HEK293T (cell line): ENCODE data around the gene LIMD2.
"Not testable (repeated sequence)": the region's sequence is repeated elsewhere in the genome, so short reads cannot be mapped to it uniquely, and the experiment has no call there.

ENCODE experiments used
- CTCF ChIA-PET: fragments of 350-600 bp; formaldehyde crosslinking; extraction: SDS; loops from one replicate; lab custom pipeline; 2021; ENCODE audit warnings: antibody characterized with exemption, inconsistent platforms; lab: Yijun Ruan, JAX
- POLR2A ChIA-PET: fragments of 350-600 bp; formaldehyde crosslinking; extraction: SDS; loops from one replicate; lab custom pipeline; 2020; ENCODE audit warnings: antibody characterized with exemption, inconsistent platforms; lab: Yijun Ruan, JAX
- DNase-seq: peaks from one replicate; pipeline ENCODE4 v3.0.0; 2012; ENCODE audit warnings: mixed read lengths; ENCODE audit errors: extremely low spot score
- ARNT ChIP-seq: fragments of 450-650 bp; IDR thresholded peaks from 2 replicates; pipeline ENCODE4 v1.6.1; 2017; ENCODE audit warnings: mild to moderate bottlenecking
- BHLHE40 ChIP-seq: fragments of 450-650 bp; IDR thresholded peaks from 2 replicates; pipeline ENCODE4 v1.6.1; 2016; ENCODE audit warnings: mild to moderate bottlenecking, moderate library complexity, borderline replicate concordance
- CTBP1 ChIP-seq: fragments of 450-650 bp; IDR thresholded peaks from 2 replicates; pipeline ENCODE4 v1.6.1; 2016; ENCODE audit warnings: borderline replicate concordance
- ELF4 ChIP-seq: fragments of 450-650 bp; IDR thresholded peaks from 2 replicates; pipeline ENCODE4 v1.6.1; 2017; ENCODE audit warnings: antibody characterized with exemption
- FOXA1 ChIP-seq: fragments of 450-650 bp; IDR thresholded peaks from 2 replicates; pipeline ENCODE4 v1.6.1; 2016; ENCODE audit warnings: mild to moderate bottlenecking
- FOXK2 ChIP-seq: fragments of 450-650 bp; IDR thresholded peaks from 2 replicates; pipeline ENCODE4 v1.6.1; 2016; ENCODE audit warnings: mild to moderate bottlenecking
- FOXM1 ChIP-seq: fragments of 450-650 bp; IDR thresholded peaks from 2 replicates; pipeline ENCODE4 v1.6.1; 2017; ENCODE audit warnings: mild to moderate bottlenecking, borderline replicate concordance
- HDGF ChIP-seq: fragments of 450-650 bp; IDR thresholded peaks from 2 replicates; pipeline ENCODE4 v1.6.1; 2017; ENCODE audit warnings: antibody characterized with exemption, borderline replicate concordance
- L3MBTL2 ChIP-seq: fragments of 450-650 bp; conservative IDR thresholded peaks from 2 replicates; pipeline ENCODE4 v1.6.1; 2016; ENCODE audit warnings: mild to moderate bottlenecking
- LEF1 ChIP-seq: fragments of 450-650 bp; IDR thresholded peaks from 2 replicates; pipeline ENCODE4 v1.6.1; 2017; ENCODE audit warnings: mild to moderate bottlenecking, borderline replicate concordance
- NFRKB ChIP-seq: fragments of 450-650 bp; IDR thresholded peaks from 2 replicates; pipeline ENCODE4 v1.6.1; 2016; ENCODE audit warnings: mild to moderate bottlenecking, moderate library complexity
- PKNOX1 ChIP-seq: fragments of 450-650 bp; IDR thresholded peaks from 2 replicates; pipeline ENCODE4 v1.6.1; 2016
- SP1 ChIP-seq: fragments of 450-650 bp; IDR thresholded peaks from 2 replicates; pipeline ENCODE4 v1.6.1; 2017
- SUZ12 ChIP-seq: fragments of 450-650 bp; IDR thresholded peaks from 2 replicates; pipeline ENCODE4 v1.6.1; 2016; ENCODE audit warnings: mild to moderate bottlenecking
- TARDBP ChIP-seq: fragments of 450-650 bp; IDR thresholded peaks from 2 replicates; pipeline ENCODE4 v1.6.1; 2016
- ZNF384 ChIP-seq: fragments of 450-650 bp; IDR thresholded peaks from 2 replicates; pipeline ENCODE4 v1.6.1; 2016

Gene LIMD2

GRCh38 chr17:63722403-63722802 is 22.5 kb upstream of the LIMD2 start:
- no peak for DNase-seq
- POLR2A ChIA-PET, result interaction anchor here (1.2 kb wide), 1 partner anchor 20 kb away, joined by 3 read pairs; no protein-coding TSS in a partner anchor
- CTCF ChIA-PET, result interaction anchor here (1.0 kb wide), 1 partner anchor 12 kb away, joined by 3 read pairs; no protein-coding TSS in a partner anchor
- no peak for TF ChIP-seq L3MBTL2
- TF ChIP-seq TARDBP, result no peak
- TF ChIP-seq LEF1, result no peak
- no peak for TF ChIP-seq ZNF384
- no peak for TF ChIP-seq BHLHE40
- TF ChIP-seq SP1, result no peak
- no peak for TF ChIP-seq SUZ12
- TF ChIP-seq FOXK2, result no peak
- no peak for TF ChIP-seq FOXM1

GRCh38 chr17:63720194-63720593 is 20.3 kb upstream of the LIMD2 start:
- POLR2A ChIA-PET, DNase-seq, CTCF ChIA-PET: not testable (repeated sequence)

GRCh38 chr17:63718988-63719387 is 19.1 kb upstream of the LIMD2 start:
- DNase-seq, result no peak
- TF ChIP-seq NFRKB, result no peak
- TF ChIP-seq ZNF384, result no peak
- TF ChIP-seq CTBP1, result no peak
- TF ChIP-seq SP1, result no peak
- no peak for TF ChIP-seq TARDBP
- TF ChIP-seq HDGF, result no peak
- no peak for TF ChIP-seq FOXK2
- TF ChIP-seq FOXA1, result no peak
- no peak for TF ChIP-seq ELF4
- no peak for TF ChIP-seq SUZ12
- TF ChIP-seq PKNOX1, result no peak
- TF ChIP-seq BHLHE40, result no peak
- TF ChIP-seq LEF1, result no peak
- no peak for TF ChIP-seq L3MBTL2
- no peak for TF ChIP-seq FOXM1
- no peak for TF ChIP-seq ARNT
- POLR2A ChIA-PET, result no interaction called here
- CTCF ChIA-PET, result no interaction called here

GRCh38 chr17:63716426-63716825 is 16.5 kb upstream of the LIMD2 start:
- no peak for TF ChIP-seq ARNT
- no peak for TF ChIP-seq BHLHE40
- ChIA-PET POLR2A (interaction anchor here (0.8 to 1.1 kb wide), 2 partner anchors 16 to 26 kb away, joined by 4 read pairs; partner anchors contain the start of gene LIMD2), CTCF (no interaction called here)
- no peak for DNase-seq

GRCh38 chr17:63714550-63715277 is 14.8 kb upstream of the LIMD2 start:
- DNase-seq, result no peak
- ChIA-PET POLR2A (interaction anchor here (1.3 to 1.9 kb wide), 2 partner anchors 9 to 27 kb away, joined by 4 to 6 read pairs; no protein-coding TSS in a partner anchor), CTCF (interaction anchor here (1.5 kb wide), 1 partner anchor 120 kb away, joined by 4 read pairs; no protein-coding TSS in a partner anchor)
- TF ChIP-seq FOXA1 (no peak), NFRKB (no peak), PKNOX1 (no peak), SP1 (no peak), L3MBTL2 (no peak), FOXM1 (no peak), ARNT (no peak), FOXK2 (no peak), ELF4 (no peak), TARDBP (no peak), HDGF (no peak), SUZ12 (no peak), LEF1 (no peak), BHLHE40 (no peak), ZNF384 (no peak), CTBP1 (no peak)

GRCh38 chr17:63709110-63709509 is 9.2 kb upstream of the LIMD2 start:
- ChIA-PET CTCF (interaction anchor here (1.5 kb wide), 1 partner anchor 13 kb away, joined by 3 read pairs; no protein-coding TSS in a partner anchor), POLR2A (interaction anchor here (1.0 to 1.5 kb wide), 2 partner anchors 65 to 87 kb away, joined by 3 read pairs; partner anchors contain the start of genes CCDC47, DDX42 and MAP3K3)
- DNase-seq, result no peak
- TF ChIP-seq FOXA1, result no peak
- no peak for TF ChIP-seq LEF1
- no peak for TF ChIP-seq NFRKB

GRCh38 chr17:63707151-63707550 is 7.2 kb upstream of the LIMD2 start:
- no peak for TF ChIP-seq ARNT
- no peak for TF ChIP-seq ELF4
- TF ChIP-seq CTBP1, result no peak
- no peak for TF ChIP-seq FOXM1
- no peak for TF ChIP-seq L3MBTL2
- TF ChIP-seq FOXA1, result no peak
- no peak for TF ChIP-seq SUZ12
- no peak for TF ChIP-seq SP1
- TF ChIP-seq FOXK2, result no peak
- no peak for TF ChIP-seq LEF1
- TF ChIP-seq TARDBP, result no peak
- no peak for TF ChIP-seq HDGF
- TF ChIP-seq NFRKB, result no peak
- no peak for TF ChIP-seq BHLHE40
- no peak for TF ChIP-seq PKNOX1
- TF ChIP-seq ZNF384, result no peak
- POLR2A ChIA-PET, result no interaction called here
- CTCF ChIA-PET, result no interaction called here
- DNase-seq, result no peak
